ENCODE results near the gene XRCC1.
"Not testable (repeated sequence)": the region's sequence is repeated elsewhere in the genome, so short reads cannot be mapped to it uniquely, and the experiment has no call there.

Gene XRCC1

DNA sequence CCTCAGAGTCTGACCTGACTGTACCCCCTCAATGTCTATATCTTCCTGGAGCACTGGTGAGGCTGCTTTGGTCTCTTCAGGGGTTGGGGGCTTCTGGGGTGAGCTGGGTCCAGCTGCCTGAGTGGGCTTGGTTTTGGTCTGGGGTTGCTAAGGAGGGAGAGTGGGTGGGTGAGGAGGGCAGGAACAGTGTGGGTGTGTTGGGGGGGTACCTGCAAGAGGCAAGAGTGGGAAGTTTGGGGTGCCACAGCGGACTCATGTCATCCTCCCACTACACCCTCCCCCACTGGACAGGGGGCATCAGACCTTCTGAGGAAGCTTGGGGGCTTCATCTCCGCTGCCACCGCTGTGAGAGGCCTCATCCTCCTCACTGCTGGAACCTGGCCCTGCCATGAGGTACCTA is 28.7 kb downstream of the XRCC1 start:
- DNase-seq (ENCODE audit: low read depth in 2 of 2): no peak

DNA sequence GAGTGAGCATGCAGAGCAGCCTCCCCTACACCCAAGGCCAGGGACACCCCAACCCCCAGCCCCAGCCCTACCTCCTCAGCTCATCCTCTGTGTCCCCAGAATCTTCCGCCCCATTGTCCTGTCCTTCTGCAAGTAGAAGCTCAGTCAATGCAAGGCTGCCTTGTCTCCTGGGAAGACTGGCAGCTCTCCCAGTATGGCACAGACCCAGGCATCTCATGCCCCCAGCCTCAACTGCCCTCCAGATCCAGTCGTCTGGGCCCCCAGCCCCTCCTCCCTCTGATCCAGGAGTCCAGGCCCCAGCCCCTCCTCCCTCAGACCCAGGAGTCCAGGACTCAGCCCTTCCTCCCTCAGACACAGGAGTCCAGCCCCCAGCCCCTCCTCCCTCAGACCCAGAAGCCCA is 29.3 kb downstream of the XRCC1 start:
- DNase-seq (ENCODE audit: low read depth in 2 of 2): no peak

DNA sequence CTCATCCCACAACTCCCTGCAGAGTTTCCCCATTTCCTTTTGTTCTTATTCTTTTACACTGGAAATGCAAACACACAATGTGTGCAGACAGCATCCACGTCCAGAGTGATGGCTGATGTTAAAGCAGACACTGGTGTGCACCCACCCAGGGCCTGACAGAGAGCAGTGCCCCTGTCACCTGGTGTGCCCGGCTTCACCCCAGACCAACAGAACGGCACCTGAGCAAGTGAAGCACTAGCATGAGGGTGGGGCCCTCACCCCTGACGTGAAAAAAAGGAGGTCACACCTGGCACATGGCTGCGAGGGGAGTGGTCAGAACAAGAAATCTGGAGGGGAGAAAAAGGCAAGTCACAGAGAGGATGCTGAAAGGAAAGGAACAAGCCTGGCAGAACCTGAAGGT is 30.1 kb downstream of the XRCC1 start:
- no peak for DNase-seq (ENCODE audit: low read depth in 2 of 2)

DNA sequence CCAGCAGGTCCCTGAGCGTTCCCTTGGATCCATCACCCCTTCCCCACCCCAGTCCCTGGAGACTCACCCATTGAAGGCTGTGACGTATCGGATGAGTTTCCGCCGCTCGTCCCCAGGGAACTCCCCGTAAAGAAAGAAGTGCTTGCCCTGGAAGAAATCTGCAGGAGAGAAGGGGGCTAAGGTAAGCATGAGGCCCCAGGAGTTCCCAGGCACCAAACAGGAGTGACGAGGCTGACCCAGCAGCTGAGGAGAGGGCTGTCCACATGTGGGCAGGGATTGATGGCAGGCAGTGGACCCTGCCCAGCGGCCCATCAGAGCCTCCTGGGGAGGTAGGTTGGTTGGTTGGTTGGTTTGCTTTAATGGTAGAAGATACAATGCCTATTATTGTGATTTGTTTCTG is 31.2 kb downstream of the XRCC1 start:
- DNase-seq (ENCODE audit: low read depth in 2 of 2): no peak

DNA sequence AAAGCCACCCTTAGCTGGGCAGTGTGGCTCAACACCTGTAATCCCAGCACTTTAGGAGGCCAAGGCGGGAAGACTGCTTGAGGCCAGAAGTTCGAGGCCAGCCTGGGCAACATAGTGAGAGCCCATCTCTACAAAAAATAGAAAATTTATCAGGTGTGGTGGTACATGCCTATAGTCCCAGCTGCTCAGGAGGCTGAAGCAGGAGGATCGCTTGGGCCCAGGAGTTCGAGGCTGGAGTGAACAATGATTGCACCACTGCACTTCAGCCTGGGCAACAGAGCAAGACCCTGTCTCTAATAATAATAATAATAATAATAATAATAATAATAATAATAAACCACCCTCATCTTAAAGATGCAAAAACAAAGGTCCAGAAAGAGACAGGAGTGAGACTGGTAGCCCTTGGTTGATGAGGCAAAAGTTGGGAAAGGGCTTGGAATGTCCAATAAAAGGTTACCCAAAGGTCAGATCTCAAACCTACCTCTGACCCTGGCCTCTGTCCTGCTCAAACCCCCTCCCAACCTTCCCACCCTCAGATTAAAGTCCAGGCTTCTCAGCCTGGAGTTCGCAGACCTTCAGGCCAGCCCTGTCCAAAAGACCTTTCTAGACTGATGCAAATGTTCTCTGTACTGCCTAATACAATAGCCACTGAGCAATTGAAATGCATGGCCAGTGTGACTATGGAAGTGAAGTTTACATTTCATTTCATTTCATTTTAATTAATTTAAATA is 33.2 kb downstream of the XRCC1 start:
- no peak for DNase-seq (ENCODE audit: low read depth in 2 of 2)

DNA sequence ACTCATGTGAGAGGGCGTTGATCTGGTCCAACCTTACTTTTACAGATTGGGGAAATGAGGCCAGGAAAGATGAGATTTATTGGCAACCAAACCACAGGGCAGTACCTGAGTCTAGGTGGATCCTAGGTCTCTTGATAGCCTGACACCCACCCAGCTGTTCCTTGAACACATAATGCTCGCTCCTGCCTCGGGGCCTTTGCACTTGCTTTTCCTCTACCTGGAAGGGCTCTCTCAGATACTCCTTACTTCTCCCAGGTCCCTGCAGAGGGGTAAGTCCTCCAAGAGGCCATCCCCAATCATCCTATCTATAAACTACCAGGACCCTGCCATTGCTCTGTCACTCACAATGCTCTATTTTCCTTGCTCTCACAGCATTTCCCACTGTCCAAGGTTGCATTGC is 34.9 kb downstream of the XRCC1 start:
- no peak for DNase-seq (ENCODE audit: low read depth in 2 of 2)

DNA sequence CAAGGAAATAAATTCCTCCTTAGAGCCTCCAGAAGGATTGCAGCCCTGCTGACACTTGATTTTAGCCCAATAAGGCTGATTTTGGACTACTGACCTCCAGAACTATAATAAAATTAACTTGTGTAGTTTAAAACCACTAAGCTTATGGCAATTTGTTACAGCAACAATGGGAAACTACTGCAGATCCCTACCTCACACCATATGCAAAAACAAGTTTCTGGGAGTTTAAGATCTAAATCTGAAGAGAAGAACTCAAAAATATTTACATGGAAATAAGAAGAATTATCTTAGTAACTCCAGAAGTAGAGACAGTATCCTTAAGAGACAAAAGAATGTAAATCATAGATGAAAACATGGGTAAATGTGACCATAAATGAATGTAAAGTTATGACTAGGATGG is 36.4 kb downstream of the XRCC1 start:
- DNase-seq (ENCODE audit: low read depth in 2 of 2): no peak

DNA sequence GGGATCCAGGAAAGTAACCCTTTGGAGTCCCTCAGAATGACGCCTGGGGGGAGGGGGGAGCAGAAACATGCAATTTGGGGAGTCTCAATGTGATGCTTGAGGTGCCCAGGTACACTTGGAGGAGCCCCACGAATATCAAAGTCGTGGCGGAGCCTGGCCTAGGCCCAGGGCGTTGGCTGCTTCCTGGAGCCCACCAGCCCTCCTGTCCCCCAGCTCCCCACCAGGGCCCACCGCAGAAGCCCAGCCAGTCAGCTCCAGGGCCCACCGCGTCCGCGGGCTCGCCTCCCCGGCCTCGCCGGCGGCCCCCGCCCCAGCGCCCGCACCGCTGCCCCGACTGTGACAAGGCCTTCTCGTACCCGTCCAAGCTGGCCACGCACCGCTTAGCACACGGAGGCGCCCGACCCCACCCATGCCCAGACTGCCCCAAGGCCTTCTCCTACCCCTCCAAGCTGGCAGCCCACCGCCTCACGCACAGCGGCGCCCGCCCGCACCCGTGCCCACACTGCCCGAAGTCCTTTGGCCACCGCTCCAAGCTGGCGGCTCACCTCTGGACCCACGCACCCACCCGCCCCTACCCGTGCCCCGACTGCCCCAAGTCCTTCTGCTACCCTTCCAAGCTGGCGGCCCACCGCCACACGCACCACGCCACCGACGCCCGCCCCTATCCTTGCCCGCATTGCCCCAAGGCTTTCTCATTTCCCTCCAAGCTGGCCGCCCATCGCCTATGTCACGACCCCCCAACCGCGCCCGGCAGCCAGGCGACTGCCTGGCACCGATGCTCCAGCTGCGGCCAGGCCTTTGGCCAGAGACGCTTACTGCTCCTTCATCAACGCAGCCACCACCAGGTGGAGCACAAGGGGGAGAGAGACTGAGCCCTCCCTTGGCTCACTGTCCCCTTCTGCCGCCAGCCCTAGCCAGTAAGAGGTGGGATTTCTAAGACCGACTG is 40.2 kb downstream of the XRCC1 start:
- DNase-seq (ENCODE audit: low read depth in 2 of 2): no peak

DNA sequence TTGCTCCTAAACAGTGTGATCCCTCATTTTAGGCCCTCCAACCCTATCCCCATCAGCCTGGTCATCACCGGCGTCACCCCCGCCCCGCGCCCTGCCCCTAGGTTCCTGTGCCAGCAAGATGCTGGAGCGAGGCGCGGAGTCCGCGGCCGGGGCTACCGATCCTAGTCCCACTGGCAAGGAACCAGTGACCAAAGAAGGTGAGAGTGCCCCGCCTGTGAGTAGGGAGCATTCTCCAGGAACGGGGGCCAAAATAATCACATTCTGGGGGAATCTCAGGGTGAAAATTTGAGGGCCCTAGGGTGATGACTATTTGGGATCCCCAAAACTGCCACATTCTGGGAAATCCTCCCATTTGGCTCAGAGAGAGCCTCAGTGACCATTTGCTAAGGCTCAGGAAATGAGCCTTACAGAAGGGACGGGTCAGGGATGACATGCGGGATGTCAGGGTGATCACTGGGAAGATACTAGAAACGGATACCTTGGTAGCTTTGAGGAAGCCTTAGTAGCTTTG is 41.0 kb downstream of the XRCC1 start:
- no peak for DNase-seq (ENCODE audit: low read depth in 2 of 2)

DNA sequence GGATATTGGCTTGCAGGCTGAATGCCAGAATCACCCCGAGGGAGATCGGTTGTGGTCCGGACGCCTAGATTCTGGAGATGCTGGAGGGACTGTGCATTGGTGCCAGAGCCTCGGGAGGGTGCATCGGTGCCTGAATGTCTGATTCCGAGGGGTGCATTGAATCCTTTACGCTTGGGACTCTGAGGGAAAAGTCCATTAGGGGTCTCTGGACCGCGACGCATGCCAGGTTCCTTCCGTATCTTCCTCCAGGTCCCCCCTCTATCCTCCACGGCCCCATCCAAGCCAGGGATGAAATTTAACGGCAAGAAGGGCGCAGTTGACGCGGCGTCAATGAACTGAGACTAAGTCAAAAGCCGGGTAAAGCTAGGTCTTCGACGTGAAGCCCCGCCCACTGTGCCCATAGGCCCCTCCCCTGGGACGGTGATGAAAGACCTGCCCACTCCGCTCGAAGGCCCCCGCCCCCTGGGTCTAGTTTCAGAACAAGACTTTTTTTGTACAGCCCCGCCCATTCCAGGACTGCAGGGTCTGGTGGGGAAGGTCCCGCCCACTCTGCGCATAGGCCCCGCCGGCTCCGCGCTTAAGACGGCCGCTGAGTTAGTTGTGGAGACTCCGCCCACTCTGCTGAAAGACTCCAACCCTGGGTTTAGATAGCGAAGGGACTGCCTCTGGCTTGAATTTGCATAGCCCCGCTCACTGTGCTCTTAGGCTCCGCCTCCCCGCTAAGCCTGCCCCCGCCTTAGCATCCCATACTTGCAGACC is 41.6 kb downstream of the XRCC1 start:
- DNase-seq (ENCODE audit: low read depth in 2 of 2): peak; percentile 99

DNA sequence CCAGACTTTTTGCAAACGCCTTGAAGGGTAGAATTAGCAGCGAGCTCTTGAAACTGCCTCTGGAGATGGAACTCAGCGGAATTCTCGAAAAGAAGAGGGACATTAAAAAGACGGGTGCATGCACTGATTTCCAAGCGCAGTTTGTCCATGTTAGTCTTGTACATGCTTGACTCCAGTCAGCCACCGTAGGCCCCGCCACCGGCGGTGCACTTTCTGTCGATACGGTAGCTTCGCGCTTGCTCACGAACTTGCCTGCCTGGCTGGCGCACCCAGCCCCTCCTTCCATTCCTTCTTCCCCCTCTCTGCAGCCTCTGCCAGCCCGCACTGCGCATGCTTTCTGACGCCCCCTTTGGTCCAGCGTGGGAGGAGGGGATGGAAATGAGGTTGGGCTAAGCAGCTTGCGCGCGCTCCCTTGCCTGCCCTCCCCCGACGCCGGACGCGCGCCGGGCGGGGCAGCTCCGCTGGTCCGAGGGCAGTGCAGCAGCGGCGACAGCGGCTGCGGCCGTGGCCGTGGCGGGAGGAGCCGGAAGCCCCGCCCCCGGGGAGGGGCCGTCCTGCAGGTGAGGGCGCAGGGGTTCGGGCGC is 42.3 kb downstream of the XRCC1 start, which contains the start of gene ZNF575:
Gene ZNF575 (plus strand): TSS at position 227 of the 584 bp plus-strand sequence. CDS start 1,235 bp downstream, outside the sequence.
- peak; percentile 94 to 95 for DNase-seq (ENCODE audit: low read depth in 2 of 2)

DNA sequence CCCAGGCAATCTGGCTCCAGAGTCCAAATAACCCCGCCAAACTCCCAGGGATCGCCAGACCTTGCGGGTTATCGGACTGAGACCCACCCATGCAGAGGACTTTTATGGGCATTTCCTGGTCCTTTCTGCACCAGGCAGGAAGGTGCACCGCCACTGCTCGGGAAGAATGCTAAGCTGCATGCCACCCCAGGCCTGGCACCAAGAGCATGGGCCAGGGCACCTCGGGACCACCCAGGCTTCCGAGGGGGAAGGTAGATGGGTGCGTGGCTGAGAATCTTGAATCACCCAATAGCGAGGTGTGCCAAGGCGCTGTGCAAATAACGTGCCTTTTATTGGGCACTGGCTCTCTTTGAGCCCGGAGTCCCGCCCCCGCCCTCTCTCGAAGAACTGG is 42.8 kb downstream of the XRCC1 start:
- DNase-seq (ENCODE audit: low read depth in 2 of 2): no peak

DNA sequence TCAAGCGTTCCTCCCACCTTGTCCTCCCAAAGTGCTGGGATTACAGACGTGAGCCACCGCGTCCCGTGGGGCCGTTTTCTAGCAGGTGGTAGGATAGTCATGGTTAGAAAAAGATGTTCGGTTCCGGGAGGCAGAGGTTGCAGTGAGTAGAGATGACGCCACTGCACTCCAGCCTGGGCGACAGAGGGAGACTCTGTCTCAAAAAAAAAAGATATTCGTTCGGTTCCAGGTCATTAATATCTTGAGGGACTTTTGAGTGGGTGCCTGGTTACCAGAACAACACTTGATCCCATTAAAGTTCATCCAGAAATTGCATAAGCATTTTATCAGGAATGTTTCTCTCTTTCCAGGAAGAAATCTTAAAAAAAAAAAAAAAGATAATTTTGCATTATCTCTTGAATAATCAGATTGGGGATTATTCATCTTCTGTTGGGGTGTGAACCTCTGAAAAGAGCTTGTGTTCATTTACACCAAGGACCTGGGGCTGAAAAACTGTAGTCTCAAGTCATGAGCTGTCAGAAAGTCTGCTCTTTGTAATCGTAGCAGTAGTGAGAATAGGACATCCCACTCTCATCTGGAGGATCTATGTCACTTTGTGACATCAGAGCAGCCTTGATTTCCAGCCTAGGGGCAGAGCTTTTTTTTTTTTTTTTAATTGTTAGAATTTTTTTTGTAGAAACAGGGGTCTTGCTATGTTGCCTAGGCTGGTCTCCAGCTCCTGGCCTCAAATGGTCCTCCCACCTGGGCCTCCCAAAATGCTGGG is 47.3 kb downstream of the XRCC1 start:
- no peak for DNase-seq (ENCODE audit: low read depth in 2 of 2)

DNA sequence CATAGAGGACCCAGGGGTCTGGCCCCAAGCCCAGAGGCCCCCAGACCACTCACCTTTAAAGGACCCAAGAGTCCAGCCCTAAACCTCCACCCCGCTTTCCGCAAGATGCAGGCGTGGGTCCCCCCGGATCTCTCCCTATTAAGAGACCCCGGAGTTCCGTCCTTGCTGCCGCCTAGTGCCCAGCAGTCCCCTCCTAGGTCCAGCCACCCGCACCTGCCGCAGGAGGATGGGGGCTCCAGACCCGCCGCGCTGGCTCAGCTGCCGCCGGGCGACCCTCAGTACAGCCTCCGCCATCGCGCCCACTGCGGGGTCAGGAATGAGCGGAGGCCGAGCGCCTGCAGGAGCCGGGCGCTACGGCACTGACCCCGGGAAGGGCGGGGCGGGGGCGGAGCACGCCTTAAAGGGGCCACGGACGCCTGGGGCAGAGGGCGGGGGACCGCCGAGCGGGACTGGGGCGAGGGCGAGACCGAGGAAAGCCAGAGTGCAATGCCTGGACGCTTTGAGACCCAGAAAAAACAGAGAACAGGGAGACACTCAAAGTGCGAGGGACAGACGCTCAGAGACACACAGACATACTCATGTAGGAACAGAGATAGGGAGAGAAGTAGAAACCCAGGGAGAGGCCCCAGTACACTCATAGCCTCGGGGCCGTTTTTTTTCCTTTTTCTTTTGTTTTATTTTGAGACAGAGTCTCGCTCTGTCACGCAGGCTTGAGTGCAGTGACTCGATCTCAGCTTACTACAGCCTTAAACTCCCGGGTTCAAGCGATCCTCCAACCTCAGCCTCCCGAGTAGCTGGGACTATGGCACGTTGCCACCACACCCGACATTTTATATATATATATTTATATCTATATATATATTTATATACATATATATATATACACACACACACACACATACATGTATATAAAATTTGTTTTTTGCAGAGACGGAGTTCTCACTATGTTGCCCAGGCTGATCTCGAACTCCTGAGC is 48.2 kb downstream of the XRCC1 start, which contains the start of gene ETHE1:
Gene ETHE1 (minus strand): TSS at position 318 of the 976 bp plus-strand sequence. CDS start 24 bp downstream, at position 294.
- no peak for DNase-seq (ENCODE audit: low read depth in 2 of 2)

DNA sequence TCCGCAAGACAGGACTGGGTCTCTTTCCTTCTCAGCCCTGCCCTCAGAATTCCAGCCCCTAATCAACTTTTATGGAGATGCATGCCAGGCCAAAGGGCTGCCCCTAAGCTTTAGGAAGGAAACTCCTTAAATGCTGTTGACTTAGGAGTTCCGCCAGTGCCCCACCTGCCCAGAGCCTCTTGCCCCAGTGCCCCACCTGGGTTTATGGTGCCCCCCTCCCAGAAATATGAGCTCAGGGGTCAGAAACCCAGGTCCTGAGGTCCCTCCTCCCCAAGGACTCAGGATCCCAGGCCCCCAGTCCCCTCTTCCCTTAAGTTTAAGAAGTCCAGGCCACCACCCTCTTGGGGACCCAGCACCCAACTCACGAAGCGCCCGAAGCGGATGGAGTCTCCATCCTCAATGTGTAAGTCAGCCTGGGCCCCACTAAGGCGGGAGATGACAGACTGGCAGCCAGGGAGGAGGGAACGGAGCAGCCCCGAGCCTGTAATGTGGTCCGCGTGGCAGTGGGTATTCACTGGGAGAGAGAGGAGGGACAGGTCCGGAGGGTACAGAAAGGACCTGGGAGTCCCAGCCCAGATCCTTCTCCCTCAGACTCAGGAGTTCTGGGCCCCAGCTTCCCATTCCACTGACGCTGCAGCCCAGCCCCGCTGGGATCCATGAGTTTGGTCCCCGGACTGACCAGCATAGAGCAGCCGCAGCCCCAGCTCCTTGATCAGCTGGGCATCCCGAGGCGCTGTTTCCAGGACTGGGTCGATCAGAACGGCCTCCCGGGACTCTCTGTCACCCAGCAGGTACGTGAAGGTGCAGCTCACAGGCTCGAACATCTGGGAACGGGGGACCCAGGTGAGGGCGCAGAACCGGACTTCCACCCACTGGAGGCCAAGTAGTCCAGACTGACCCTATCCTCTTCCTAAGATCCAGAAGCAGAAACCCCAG is 49.2 kb downstream of the XRCC1 start:
- no peak for DNase-seq (ENCODE audit: low read depth in 2 of 2)

DNA sequence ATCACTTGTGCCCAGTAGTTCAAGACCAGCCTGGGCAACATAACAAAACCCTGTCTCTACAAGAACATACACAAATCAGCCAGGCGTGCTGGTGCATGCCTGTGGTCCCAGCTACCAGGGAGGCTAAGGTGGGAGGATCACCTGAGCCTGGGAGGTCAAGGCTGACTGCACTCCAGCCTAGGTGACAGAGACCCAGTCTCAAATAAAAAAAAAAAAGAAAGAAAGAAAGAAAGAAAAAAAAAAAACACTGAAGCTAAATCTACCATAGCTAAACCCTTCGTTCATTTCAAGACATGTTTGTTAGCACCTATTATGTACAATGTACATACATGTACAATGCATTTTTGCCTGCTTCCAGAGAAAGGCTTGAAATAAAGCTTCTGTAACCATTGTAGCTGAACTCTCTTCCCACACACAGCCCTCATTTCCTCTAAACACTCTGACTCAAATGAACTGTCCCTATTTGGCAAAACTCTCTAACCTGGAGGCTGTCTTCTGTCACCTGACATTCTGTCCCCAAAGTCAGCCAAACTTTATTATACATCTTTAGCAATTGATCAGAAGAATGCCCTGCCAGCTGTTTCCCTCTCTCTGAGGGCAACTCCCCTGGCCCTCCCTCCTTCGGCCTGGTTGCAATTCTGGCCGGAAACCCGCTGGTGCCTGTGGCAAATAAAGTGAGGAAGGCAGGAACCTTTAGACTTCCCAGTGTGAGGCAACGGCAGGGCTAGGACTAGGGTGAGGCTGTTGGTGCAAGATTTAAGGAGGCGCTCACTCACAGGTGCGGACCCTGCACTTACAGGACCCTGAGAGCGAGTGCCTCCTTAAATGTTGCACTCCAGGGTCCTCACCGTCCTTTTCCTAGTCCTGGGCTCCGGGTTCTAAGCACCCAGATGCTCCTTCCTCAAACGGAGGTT is 50.1 kb downstream of the XRCC1 start:
- no peak for DNase-seq (ENCODE audit: low read depth in 2 of 2)

DNA sequence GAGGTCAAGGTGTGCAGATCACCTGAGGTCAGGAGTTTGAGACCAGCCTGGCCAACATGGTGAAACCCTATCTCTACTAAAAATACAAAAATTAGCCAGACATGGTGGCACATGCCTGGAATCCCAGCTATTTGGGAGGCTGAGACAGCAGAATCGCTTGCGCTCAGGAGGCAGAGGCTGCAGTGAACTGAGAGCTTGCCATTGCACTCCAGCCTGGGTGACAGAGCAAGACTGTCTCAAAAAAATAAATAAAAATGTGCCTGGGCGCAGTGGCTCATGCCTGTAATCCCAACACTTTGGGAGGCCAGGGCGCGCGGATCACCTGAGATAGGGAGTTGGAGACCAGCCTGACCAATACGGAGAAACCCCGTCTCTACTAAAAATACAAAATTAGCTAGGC is 51.6 kb downstream of the XRCC1 start:
- not testable (repeated sequence) for DNase-seq (ENCODE audit: low read depth in 2 of 2)
